ENCODE data around the gene SSC4D. TPM values are rescaled to one million over a fixed set of nuclear protein-coding genes. Genes with fewer than 3 reads are reported as not detected.
"Not testable (repeated sequence)": the region's sequence is repeated elsewhere in the genome, so short reads cannot be mapped to it uniquely, and the experiment has no call there.

SSC4D gene
- total RNA-seq, 4 donors from 2014 or later = 0.41 TPM; not detected in 3

GRCh38 chr7:76437873-76438272 lies 28.4 kb upstream of the SSC4D start:
- intact Hi-C loops (cut with DNase I; ENCODE audit: low total_unique reads); H3K9me3 ChIP-seq; in situ Hi-C loops (cut with MboI; ENCODE audit: low pct_ligation_motif_present in 1 of 4, low pct_unique_long_range_greater_than_20kb in 1 of 4, low sequenced_read_pairs in 3 of 4); H3K27ac ChIP-seq; H3K36me3 ChIP-seq; H3K27me3 ChIP-seq; H3K4me1 ChIP-seq; H3K4me3 ChIP-seq: not testable (repeated sequence)
- DNase-seq = peak; percentile 74
- 8% methylated on average over 1 of the region's 2 CpGs; no CpG with 5 or more reads in 1 of the 2 donors for WGBS, 2 donors (ENCODE audit: low coverage in 1 of 2)
- peak; percentile 30 to 68 (median 53) for TF ChIP-seq CTCF (IDR thresholded peaks at IDR 0.05)

GRCh38 chr7:76430836-76431235 lies 21.3 kb upstream of the SSC4D start:
- intact Hi-C loops (cut with DNase I; ENCODE audit: low total_unique reads) = no loop called here
- Histone ChIP-seq H3K27me3 (no peaks in the 10 kb centered on the region), H3K9me3 (no peaks in the 10 kb centered on the region), H3K4me3 (no peak overlapping the region), H3K27ac (no peak overlapping the region), H3K4me1 (no peaks in the 10 kb centered on the region), H3K36me3 (no peaks in the 10 kb centered on the region)
- in situ Hi-C loops (cut with MboI; ENCODE audit: low pct_ligation_motif_present in 1 of 4, low pct_unique_long_range_greater_than_20kb in 1 of 4, low sequenced_read_pairs in 3 of 4) = no loop called here
- WGBS, 2 donors (ENCODE audit: low coverage in 1 of 2) = 96% methylated on average over 3 of the region's 3 CpGs; no CpG with 5 or more reads in 1 of the 2 donors
- DNase-seq = no peak
- TF ChIP-seq POLR2AphosphoS5 (IDR thresholded peaks at IDR 0.05) = no peak
- no peak for TF ChIP-seq CTCF (IDR thresholded peaks at IDR 0.05)
- no peak for TF ChIP-seq EP300 (IDR thresholded peaks at IDR 0.05; ENCODE audit: low read depth)
- no peak for TF ChIP-seq POLR2A (IDR thresholded peaks at IDR 0.05)

GRCh38 chr7:76430211-76430610 lies 20.7 kb upstream of the SSC4D start:
- Histone ChIP-seq H3K4me1 (no peaks in the 10 kb centered on the region), H3K27ac (no peak overlapping the region), H3K4me3 (no peak overlapping the region), H3K27me3 (no peaks in the 10 kb centered on the region), H3K36me3 (no peaks in the 10 kb centered on the region), H3K9me3 (no peaks in the 10 kb centered on the region)
- 88 to 100% methylated on average over 4 to 9 of the region's 9 CpGs for WGBS, 2 donors (ENCODE audit: low coverage in 1 of 2)
- TF ChIP-seq CTCF (IDR thresholded peaks at IDR 0.05) (no peak), POLR2A (IDR thresholded peaks at IDR 0.05) (no peak), EP300 (IDR thresholded peaks at IDR 0.05; ENCODE audit: low read depth) (no peak), POLR2AphosphoS5 (IDR thresholded peaks at IDR 0.05) (no peak)
- in situ Hi-C loops (cut with MboI; ENCODE audit: low pct_ligation_motif_present in 1 of 4, low pct_unique_long_range_greater_than_20kb in 1 of 4, low sequenced_read_pairs in 3 of 4) = no loop called here
- intact Hi-C loops (cut with DNase I; ENCODE audit: low total_unique reads) = no loop called here
- DNase-seq = no peak

GRCh38 chr7:76428868-76429805 lies 19.6 kb upstream of the SSC4D start:
- H3K27me3 ChIP-seq = no peaks in the 10 kb centered on the region
- in situ Hi-C loops (cut with MboI; ENCODE audit: low pct_ligation_motif_present in 1 of 4, low pct_unique_long_range_greater_than_20kb in 1 of 4, low sequenced_read_pairs in 3 of 4) = no loop called here
- no peaks in the 10 kb centered on the region for H3K36me3 ChIP-seq
- H3K27ac ChIP-seq = no peak overlapping the region
- H3K4me1 ChIP-seq = no peaks in the 10 kb centered on the region
- no peak for DNase-seq
- no peak for TF ChIP-seq POLR2AphosphoS5 (IDR thresholded peaks at IDR 0.05)
- TF ChIP-seq POLR2A (IDR thresholded peaks at IDR 0.05) = no peak
- no peak for TF ChIP-seq CTCF (IDR thresholded peaks at IDR 0.05)
- no peak for TF ChIP-seq EP300 (IDR thresholded peaks at IDR 0.05; ENCODE audit: low read depth)
- H3K4me3 ChIP-seq = no peak overlapping the region
- no peaks in the 10 kb centered on the region for H3K9me3 ChIP-seq
- intact Hi-C loops (cut with DNase I; ENCODE audit: low total_unique reads) = no loop called here
- 83% methylated on average over 18 of the region's 18 CpGs; no CpG with 5 or more reads in 1 of the 2 donors for whole genome bisulfite sequencing, 2 donors (ENCODE audit: low coverage in 1 of 2)

Data from transverse colon (tissue), 4 donors.